ENCODE measurements around the gene IGSF21.

The IGSF21 gene

GRCh38 chr1:18077657-18078215 lies 29.9 kb upstream of the IGSF21 start:
- no peaks in the 10 kb centered on the region for H3K9me3 ChIP-seq (ENCODE audit: control insufficient read depth, insufficient read depth, low read length)
- H3F3A ChIP-seq (ENCODE audit: control insufficient read depth, insufficient read depth) = no peaks in the 10 kb centered on the region
- no peaks in the 10 kb centered on the region for H3K27me3 ChIP-seq (ENCODE audit: control insufficient read depth, low read length)
- no peaks in the 10 kb centered on the region for H3K79me2 ChIP-seq (ENCODE audit: control insufficient read depth, low read length)
- no peaks in the 10 kb centered on the region for H3K36me3 ChIP-seq (ENCODE audit: control insufficient read depth, low read length)
- TF ChIP-seq CTCF (IDR thresholded peaks at IDR 0.05; ENCODE audit: low read depth, low read length, poor library complexity, severe bottlenecking) (no peak), EZH2phosphoT487 (IDR thresholded peaks at IDR 0.05; ENCODE audit: borderline replicate concordance, low read length) (no peak)
- no peaks in the 10 kb centered on the region for H3K4me1 ChIP-seq (ENCODE audit: control insufficient read depth, low read length)
- H4K20me1 ChIP-seq (ENCODE audit: control insufficient read depth, insufficient read depth, low read depth, low read length) = no peaks in the 10 kb centered on the region
- no peak overlapping the region for H3K4me2 ChIP-seq (ENCODE audit: low read length)
- H3K4me3 ChIP-seq (ENCODE audit: low read length) = no peak overlapping the region
- H3K9me2 ChIP-seq (replicated peaks; ENCODE audit: control insufficient read depth, low read length) = no peaks in the 10 kb centered on the region
- no peak overlapping the region for H3K27ac ChIP-seq (ENCODE audit: low read depth, low read length)

GRCh38 chr1:18079941-18080735 lies 27.5 kb upstream of the IGSF21 start:
- TF ChIP-seq CTCF (IDR thresholded peaks at IDR 0.05; ENCODE audit: low read depth, low read length, poor library complexity, severe bottlenecking) = no peak
- TF ChIP-seq EZH2phosphoT487 (IDR thresholded peaks at IDR 0.05; ENCODE audit: borderline replicate concordance, low read length) = no peak
- Histone ChIP-seq H3K4me2 (ENCODE audit: low read length) (no peak overlapping the region), H3K36me3 (ENCODE audit: control insufficient read depth, low read length) (no peaks in the 10 kb centered on the region), H4K20me1 (ENCODE audit: control insufficient read depth, insufficient read depth, low read depth, low read length) (no peaks in the 10 kb centered on the region), H3K9me2 (replicated peaks; ENCODE audit: control insufficient read depth, low read length) (no peaks in the 10 kb centered on the region), H3F3A (ENCODE audit: control insufficient read depth, insufficient read depth) (no peaks in the 10 kb centered on the region), H3K4me1 (ENCODE audit: control insufficient read depth, low read length) (no peaks in the 10 kb centered on the region), H3K27me3 (ENCODE audit: control insufficient read depth, low read length) (no peaks in the 10 kb centered on the region), H3K4me3 (ENCODE audit: low read length) (no peak overlapping the region), H3K79me2 (ENCODE audit: control insufficient read depth, low read length) (no peaks in the 10 kb centered on the region), H3K27ac (ENCODE audit: low read depth, low read length) (no peak overlapping the region), H3K9me3 (ENCODE audit: control insufficient read depth, insufficient read depth, low read length) (no peaks in the 10 kb centered on the region)

GRCh38 chr1:18085387-18086074 lies 22.1 kb upstream of the IGSF21 start:
- Histone ChIP-seq H3K9me2 (replicated peaks; ENCODE audit: control insufficient read depth, low read length) (no peaks in the 10 kb centered on the region), H3K27ac (ENCODE audit: low read depth, low read length) (no peak overlapping the region), H3K4me3 (ENCODE audit: low read length) (no peak overlapping the region), H3K4me2 (ENCODE audit: low read length) (no peak overlapping the region), H3K79me2 (ENCODE audit: control insufficient read depth, low read length) (no peaks in the 10 kb centered on the region), H4K20me1 (ENCODE audit: control insufficient read depth, insufficient read depth, low read depth, low read length) (no peaks in the 10 kb centered on the region), H3K9me3 (ENCODE audit: control insufficient read depth, insufficient read depth, low read length) (no peaks in the 10 kb centered on the region), H3K36me3 (ENCODE audit: control insufficient read depth, low read length) (no peaks in the 10 kb centered on the region), H3K4me1 (ENCODE audit: control insufficient read depth, low read length) (no peaks in the 10 kb centered on the region), H3F3A (ENCODE audit: control insufficient read depth, insufficient read depth) (no peaks in the 10 kb centered on the region), H3K27me3 (ENCODE audit: control insufficient read depth, low read length) (no peaks in the 10 kb centered on the region)
- TF ChIP-seq EZH2phosphoT487 (IDR thresholded peaks at IDR 0.05; ENCODE audit: borderline replicate concordance, low read length) = no peak
